Osteoblast (primary cell): ENCODE data around the gene RASGRP2. TPM values are rescaled to one million over a fixed set of nuclear protein-coding genes. Genes with fewer than 3 reads are reported as not detected.

Source experiments
- DNase-seq: peaks from one replicate; pipeline ENCODE4 v3.0.0; 2011; ENCODE audit warnings: low spot score, mixed read lengths; ENCODE audit not compliant: insufficient read length; ENCODE audit errors: missing footprints
- H2AFZ ChIP-seq: 2 replicates; pipeline ENCODE4 v1.6.0; 2011; ENCODE audit warnings: mild to moderate bottlenecking, low read length
- H3K27ac ChIP-seq: 2 replicates; pipeline ENCODE4 v1.5.1; 2011; ENCODE audit warnings: mild to moderate bottlenecking, low read depth, low read length, moderate library complexity
- H3K27me3 ChIP-seq: 2 replicates; pipeline ENCODE4 v1.6.0; 2012; ENCODE audit warnings: mild to moderate bottlenecking, control low read depth, inconsistent platforms, low read length, moderate library complexity; ENCODE audit not compliant: insufficient read depth
- H3K36me3 ChIP-seq: 2 replicates; pipeline ENCODE4 v1.5.1; 2011; ENCODE audit warnings: mild to moderate bottlenecking, low read length, control low read depth, moderate library complexity; ENCODE audit not compliant: insufficient read depth
- H3K4me1 ChIP-seq: 2 replicates; pipeline ENCODE4 v1.5.1; 2011; ENCODE audit warnings: mild to moderate bottlenecking, low read length, control low read depth, moderate library complexity; ENCODE audit not compliant: insufficient read depth
- H3K4me2 ChIP-seq: 2 replicates; pipeline ENCODE4 v1.6.0; 2011; ENCODE audit warnings: mild to moderate bottlenecking, low read length; ENCODE audit not compliant: insufficient read depth
- H3K4me3 ChIP-seq: fragments of 200-600 bp; sonication (generic); 3 replicates; pipeline ENCODE4 v1.5.1; 2012; ENCODE audit warnings: mild to moderate bottlenecking, low read length, inconsistent platforms; ENCODE audit not compliant: insufficient read depth
- H3K79me2 ChIP-seq: 2 replicates; pipeline ENCODE4 v1.6.0; 2012; ENCODE audit warnings: mild to moderate bottlenecking, low read length, control low read depth, inconsistent platforms; ENCODE audit not compliant: insufficient read depth
- H3K9me3 ChIP-seq: 2 replicates; pipeline ENCODE4 v1.5.1; 2011; ENCODE audit warnings: low read depth, low read length, control low read depth
- H4K20me1 ChIP-seq: 2 replicates; pipeline ENCODE4 v1.6.0; 2012; ENCODE audit warnings: mild to moderate bottlenecking, low read length, control low read depth; ENCODE audit not compliant: insufficient read depth
- total RNA-seq: library from RNA; depleted of rRNA; stranded (reverse); fragments of >200 nt; gene quantifications from 2 replicates; pipeline ENCODE4 v1.2.3, GENCODE V29; 2012
- TF ChIP-seq, protein P1 (sequence below): IDR thresholded peaks from 2 replicates; pipeline ENCODE4 v1.5.1; 2011; ENCODE audit warnings: mild to moderate bottlenecking, low read depth, low read length, moderate library complexity; ENCODE audit errors: extremely low read depth

RASGRP2 gene
- total RNA-seq, 1 donor: not detected

DNA sequence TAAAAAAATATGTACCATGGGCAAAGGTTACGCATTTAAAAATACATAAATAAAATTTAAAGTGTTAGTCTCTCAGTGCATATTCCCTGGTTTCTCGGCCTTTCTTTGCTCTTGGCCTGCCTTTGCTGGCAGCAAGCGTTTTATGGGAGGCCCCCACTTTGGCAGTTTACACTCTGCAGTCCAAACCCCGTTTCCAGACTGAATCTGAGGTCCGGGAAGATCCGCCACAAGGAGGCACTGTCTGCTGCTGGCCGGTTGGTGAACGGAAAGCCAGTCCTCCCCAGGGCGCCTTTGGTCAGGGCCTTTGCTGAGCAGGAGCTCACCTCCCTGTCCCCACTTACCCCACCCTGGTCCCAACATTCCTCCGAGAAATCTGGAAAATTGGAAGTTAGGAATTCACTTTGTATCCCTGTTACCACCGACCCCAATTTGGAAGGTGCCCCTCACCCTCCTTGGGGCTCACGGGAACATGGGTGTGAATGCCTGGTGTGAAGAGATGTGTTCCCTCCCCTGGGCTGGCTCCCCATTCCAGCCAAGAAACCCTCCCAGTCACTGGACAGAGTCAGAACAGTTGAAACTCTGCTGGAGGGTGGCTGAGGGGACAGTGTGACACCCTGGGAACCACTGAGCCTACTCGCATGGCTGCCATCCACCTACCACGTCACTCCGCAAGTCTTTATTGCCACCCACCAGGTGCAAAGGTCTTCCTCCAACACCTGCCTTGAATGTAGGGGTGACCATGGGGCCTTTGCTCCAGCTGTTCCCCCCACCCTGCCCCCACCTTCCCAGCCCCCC lies 43.8 kb upstream of the RASGRP2 start:
- no peak overlapping the region for H3K4me2 ChIP-seq
- peak; percentile 97 for DNase-seq
- no peaks in the 10 kb centered on the region for H3K27me3 ChIP-seq
- H3K9me3 ChIP-seq: no peaks in the 10 kb centered on the region
- no peaks in the 10 kb centered on the region for H3K79me2 ChIP-seq
- no peak overlapping the region for H2AFZ ChIP-seq
- no peaks in the 10 kb centered on the region for H4K20me1 ChIP-seq
- no peak overlapping the region for H3K27ac ChIP-seq
- no peaks in the 10 kb centered on the region for H3K36me3 ChIP-seq
- TF ChIP-seq, protein P1, sequence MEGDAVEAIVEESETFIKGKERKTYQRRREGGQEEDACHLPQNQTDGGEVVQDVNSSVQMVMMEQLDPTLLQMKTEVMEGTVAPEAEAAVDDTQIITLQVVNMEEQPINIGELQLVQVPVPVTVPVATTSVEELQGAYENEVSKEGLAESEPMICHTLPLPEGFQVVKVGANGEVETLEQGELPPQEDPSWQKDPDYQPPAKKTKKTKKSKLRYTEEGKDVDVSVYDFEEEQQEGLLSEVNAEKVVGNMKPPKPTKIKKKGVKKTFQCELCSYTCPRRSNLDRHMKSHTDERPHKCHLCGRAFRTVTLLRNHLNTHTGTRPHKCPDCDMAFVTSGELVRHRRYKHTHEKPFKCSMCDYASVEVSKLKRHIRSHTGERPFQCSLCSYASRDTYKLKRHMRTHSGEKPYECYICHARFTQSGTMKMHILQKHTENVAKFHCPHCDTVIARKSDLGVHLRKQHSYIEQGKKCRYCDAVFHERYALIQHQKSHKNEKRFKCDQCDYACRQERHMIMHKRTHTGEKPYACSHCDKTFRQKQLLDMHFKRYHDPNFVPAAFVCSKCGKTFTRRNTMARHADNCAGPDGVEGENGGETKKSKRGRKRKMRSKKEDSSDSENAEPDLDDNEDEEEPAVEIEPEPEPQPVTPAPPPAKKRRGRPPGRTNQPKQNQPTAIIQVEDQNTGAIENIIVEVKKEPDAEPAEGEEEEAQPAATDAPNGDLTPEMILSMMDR: peak; percentile 87
- H3K4me1 ChIP-seq: no peaks in the 10 kb centered on the region
- H3K4me3 ChIP-seq: no peak overlapping the region

DNA sequence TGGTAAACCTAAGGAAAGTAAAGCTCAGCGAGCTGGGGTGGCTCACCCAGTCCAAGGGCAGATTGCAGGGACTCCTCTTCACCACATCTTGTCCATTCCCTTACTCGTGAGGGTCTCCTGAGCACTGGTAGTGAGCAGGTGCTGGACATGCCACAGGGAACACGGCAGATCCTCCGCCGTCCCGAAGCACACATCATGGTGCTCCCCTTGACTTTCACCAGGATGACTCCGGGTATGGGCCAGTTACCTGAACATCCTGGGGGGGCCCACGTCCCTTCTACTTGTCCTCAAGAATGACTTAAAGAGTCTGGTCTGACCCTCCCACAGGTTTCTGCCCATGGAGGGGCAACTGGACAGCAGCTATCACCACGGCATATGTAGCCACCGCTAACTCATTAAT lies 42.4 kb upstream of the RASGRP2 start:
- H3K36me3 ChIP-seq: no peaks in the 10 kb centered on the region
- no peak overlapping the region for H3K27ac ChIP-seq
- H3K9me3 ChIP-seq: no peaks in the 10 kb centered on the region
- no peak overlapping the region for H3K4me3 ChIP-seq
- H4K20me1 ChIP-seq: no peaks in the 10 kb centered on the region
- no peaks in the 10 kb centered on the region for H3K4me1 ChIP-seq
- no peak overlapping the region for H3K4me2 ChIP-seq
- H3K79me2 ChIP-seq: no peaks in the 10 kb centered on the region
- TF ChIP-seq, protein P1: no peak
- peak; percentile 17 for DNase-seq
- H2AFZ ChIP-seq: no peak overlapping the region
- H3K27me3 ChIP-seq: no peaks in the 10 kb centered on the region

DNA sequence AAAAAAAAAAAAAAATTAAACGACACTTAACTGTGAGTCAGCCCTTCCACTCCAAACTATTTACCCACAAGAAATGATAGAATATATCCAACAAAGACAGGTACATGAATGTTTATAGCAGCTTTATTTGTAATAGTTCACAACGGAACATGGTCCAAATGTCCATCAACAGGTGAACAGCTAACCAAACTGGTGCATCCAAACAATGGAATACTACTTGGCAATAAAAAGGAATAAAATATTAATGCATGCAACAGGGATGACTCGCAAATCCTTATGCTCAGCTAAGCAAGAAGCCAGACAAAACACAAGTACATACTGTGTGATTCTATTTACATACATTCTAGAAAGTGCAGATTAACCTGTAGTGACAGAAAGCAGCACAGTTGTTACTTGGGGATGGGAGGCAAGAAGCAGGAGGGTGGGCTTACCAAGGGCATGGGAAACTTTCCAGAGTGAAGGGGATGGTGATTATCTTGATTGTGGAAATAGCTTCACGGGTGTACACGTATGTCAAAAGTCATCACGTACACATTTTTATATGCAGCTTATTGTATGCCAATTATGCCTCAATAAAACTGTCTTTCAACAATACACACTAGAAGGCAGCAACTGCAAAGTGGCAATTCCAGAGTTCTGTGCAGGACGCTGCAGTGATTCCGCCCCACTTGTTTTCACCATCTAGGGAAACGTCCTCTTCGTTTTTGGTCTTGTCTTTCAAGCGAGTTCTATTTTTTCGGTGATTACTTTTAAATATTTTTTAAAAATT lies 41.1 kb upstream of the RASGRP2 start:
- no peaks in the 10 kb centered on the region for H3K9me3 ChIP-seq
- H3K4me1 ChIP-seq: no peaks in the 10 kb centered on the region
- no peaks in the 10 kb centered on the region for H3K27me3 ChIP-seq
- no peak overlapping the region for H3K27ac ChIP-seq
- H3K36me3 ChIP-seq: no peaks in the 10 kb centered on the region
- TF ChIP-seq, protein P1: no peak
- no peaks in the 10 kb centered on the region for H4K20me1 ChIP-seq
- no peak overlapping the region for H3K4me3 ChIP-seq
- DNase-seq: peak; percentile 18
- no peaks in the 10 kb centered on the region for H3K79me2 ChIP-seq
- H2AFZ ChIP-seq: no peak overlapping the region
- H3K4me2 ChIP-seq: no peak overlapping the region
